Fibroblast of pulmonary artery (primary cell): ENCODE results near the gene SLC39A11.

Source experiments
- DNase-seq: peaks from one replicate; pipeline ENCODE4 v3.0.0-alpha.2; 2010; ENCODE audit warnings: low read depth
- H3K4me3 ChIP-seq: replicated peaks from 2 replicates; pipeline ENCODE4 v1.5.1; 2011; ENCODE audit warnings: low read depth, mild to moderate bottlenecking, control low read depth, low read length, moderate library complexity
- CTCF ChIP-seq: IDR thresholded peaks from 2 replicates; pipeline ENCODE4 v1.5.1; 2011; ENCODE audit warnings: mild to moderate bottlenecking, control low read depth, low read length, inconsistent platforms; ENCODE audit errors: missing control alignments

Gene SLC39A11

GRCh38 chr17:73057196-73057595 is 35.3 kb downstream of the SLC39A11 start:
- H3K4me3 ChIP-seq: no peak overlapping the region
- no peak for TF ChIP-seq CTCF
- DNase-seq: no peak

GRCh38 chr17:73052923-73053322 is 39.6 kb downstream of the SLC39A11 start:
- no peak for DNase-seq
- TF ChIP-seq CTCF: no peak

GRCh38 chr17:73050797-73051196 is 41.7 kb downstream of the SLC39A11 start:
- no peak for TF ChIP-seq CTCF
- no peak overlapping the region for H3K4me3 ChIP-seq
- DNase-seq: no peak

More at GRCh38 chr17:73052923-73053322, 39.6 kb downstream of the SLC39A11 start:
- no peak overlapping the region for H3K4me3 ChIP-seq

- no peak for TF ChIP-seq CTCF
- no peak overlapping the region for H3K4me3 ChIP-seq
- DNase-seq: no peak
Observed at GRCh38 chr17:73048170-73048569, 44.3 kb downstream of the SLC39A11 start.

GRCh38 chr17:73045724-73046123 is 46.8 kb downstream of the SLC39A11 start:
- no peak for DNase-seq
- no peak for TF ChIP-seq CTCF
- H3K4me3 ChIP-seq: no peak overlapping the region

GRCh38 chr17:73043686-73044581 is 48.6 kb downstream of the SLC39A11 start:
- no peak for TF ChIP-seq CTCF
- H3K4me3 ChIP-seq: no peak overlapping the region
- DNase-seq: peak; percentile 92
